ENCODE results near the gene SLC2A1. TPM values are rescaled to one million over a fixed set of nuclear protein-coding genes. Genes with fewer than 3 reads are reported as not detected.

Gene SLC2A1
- total and polyA plus RNA-seq, 7 donors = 1.1 to 3.8 (median 2.1) TPM

DNA sequence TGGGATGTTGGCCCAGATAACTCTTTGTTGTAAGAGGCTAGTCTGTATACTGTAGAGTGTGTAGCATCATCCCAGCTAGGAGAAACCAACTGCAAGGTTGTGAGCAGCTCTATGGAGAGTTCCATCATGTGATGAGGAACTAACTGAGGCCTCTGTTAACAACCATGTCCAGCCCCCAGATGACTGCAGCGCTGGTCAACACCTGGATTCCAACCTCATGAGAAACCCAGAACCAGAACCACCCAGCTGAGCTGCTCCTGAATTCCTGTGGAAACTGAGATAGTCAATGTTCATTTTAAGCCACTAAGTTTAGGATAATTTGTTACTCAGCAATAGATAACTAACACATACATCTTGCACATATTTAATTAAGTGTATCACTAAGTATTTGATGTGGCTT, 41.6 kb upstream of the SLC2A1 start:
- WGBS, 3 donors = 80 to 90% (median 90%) methylated on average over 1 of the region's 1 CpG
- Histone ChIP-seq H3K9me3 (no peaks in the 10 kb centered on the region), H3K27ac (no peak overlapping the region), H3K4me1 (no peaks in the 10 kb centered on the region), H3K36me3 (ENCODE audit: insufficient read depth in 1 of 2, low read depth in 1 of 2) (no peaks in the 10 kb centered on the region), H3K4me3 (no peak overlapping the region), H3K27me3 (ENCODE audit: insufficient read depth in 3 of 3, low read length in 2 of 3) (peaks cover 0 to 8% (median 0%) of the 10 kb centered on the region in 3 donors)
- intact Hi-C loops (cut with DNase I) = no loop called here
- TF ChIP-seq, protein P1, sequence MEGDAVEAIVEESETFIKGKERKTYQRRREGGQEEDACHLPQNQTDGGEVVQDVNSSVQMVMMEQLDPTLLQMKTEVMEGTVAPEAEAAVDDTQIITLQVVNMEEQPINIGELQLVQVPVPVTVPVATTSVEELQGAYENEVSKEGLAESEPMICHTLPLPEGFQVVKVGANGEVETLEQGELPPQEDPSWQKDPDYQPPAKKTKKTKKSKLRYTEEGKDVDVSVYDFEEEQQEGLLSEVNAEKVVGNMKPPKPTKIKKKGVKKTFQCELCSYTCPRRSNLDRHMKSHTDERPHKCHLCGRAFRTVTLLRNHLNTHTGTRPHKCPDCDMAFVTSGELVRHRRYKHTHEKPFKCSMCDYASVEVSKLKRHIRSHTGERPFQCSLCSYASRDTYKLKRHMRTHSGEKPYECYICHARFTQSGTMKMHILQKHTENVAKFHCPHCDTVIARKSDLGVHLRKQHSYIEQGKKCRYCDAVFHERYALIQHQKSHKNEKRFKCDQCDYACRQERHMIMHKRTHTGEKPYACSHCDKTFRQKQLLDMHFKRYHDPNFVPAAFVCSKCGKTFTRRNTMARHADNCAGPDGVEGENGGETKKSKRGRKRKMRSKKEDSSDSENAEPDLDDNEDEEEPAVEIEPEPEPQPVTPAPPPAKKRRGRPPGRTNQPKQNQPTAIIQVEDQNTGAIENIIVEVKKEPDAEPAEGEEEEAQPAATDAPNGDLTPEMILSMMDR (IDR thresholded peaks at IDR 0.05) = no peak
- ATAC-seq (no peak), DNase-seq (no peak)

DNA sequence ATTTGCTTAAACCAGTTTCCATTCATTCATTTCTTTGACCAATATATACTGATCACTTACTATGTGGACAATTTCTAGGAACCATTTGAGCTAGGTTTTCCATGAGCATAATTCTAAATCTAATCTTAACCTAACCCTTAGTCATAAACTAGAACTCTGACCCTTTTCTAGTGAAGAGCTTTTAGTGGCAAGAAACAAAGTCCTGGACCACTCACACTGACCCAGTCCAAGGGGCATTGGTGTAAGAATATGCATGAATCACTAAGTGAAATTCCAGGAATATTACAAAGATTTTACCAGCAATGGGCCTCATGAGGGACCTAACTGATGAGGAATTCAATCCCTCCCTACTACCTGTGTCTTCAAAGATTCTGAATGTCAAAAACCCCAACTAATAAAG, 40.6 kb upstream of the SLC2A1 start:
- TF ChIP-seq, protein P1 (IDR thresholded peaks at IDR 0.05) = no peak
- H3K4me3 ChIP-seq = no peak overlapping the region
- no peak for ATAC-seq
- no peaks in the 10 kb centered on the region for H3K36me3 ChIP-seq (ENCODE audit: insufficient read depth in 1 of 2, low read depth in 1 of 2)
- peaks cover 0 to 5% (median 0%) of the 10 kb centered on the region in 3 donors for H3K27me3 ChIP-seq (ENCODE audit: insufficient read depth in 3 of 3, low read length in 2 of 3)
- H3K4me1 ChIP-seq = no peaks in the 10 kb centered on the region
- H3K9me3 ChIP-seq = no peaks in the 10 kb centered on the region
- no peak for DNase-seq
- H3K27ac ChIP-seq = no peak overlapping the region
- intact Hi-C loops (cut with DNase I) = no loop called here

DNA sequence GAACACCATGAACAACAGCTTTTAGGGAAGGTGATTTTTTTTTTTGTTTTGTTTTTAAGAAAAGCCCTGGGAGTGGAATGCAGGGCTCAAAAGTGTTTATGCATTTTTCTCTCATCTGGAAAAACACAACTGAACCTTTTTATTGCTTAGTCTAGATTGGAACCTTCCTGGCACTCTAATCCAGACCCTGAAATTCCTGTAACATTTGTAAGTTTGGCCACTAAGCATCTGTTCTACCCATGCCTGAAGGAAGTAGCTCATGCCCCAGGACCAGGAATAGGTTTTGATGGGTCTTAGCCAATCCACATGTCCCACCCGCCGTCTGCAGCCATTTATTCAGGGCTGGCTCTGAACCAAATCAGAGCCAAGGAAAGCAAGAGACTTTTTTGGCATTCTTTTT, 39.7 kb upstream of the SLC2A1 start:
- Histone ChIP-seq H3K9me3 (no peaks in the 10 kb centered on the region), H3K4me1 (peaks cover 5% of the 10 kb centered on the region), H3K27ac (no peak overlapping the region), H3K36me3 (ENCODE audit: insufficient read depth in 1 of 2, low read depth in 1 of 2) (no peaks in the 10 kb centered on the region), H3K27me3 (ENCODE audit: insufficient read depth in 3 of 3, low read length in 2 of 3) (peaks cover 0 to 5% (median 0%) of the 10 kb centered on the region in 3 donors), H3K4me3 (no peak overlapping the region)
- ATAC-seq (no peak), DNase-seq (no peak)
- WGBS, 3 donors = 13 to 42% (median 30%) methylated on average over 2 of the region's 2 CpGs
- TF ChIP-seq, protein P1 (IDR thresholded peaks at IDR 0.05) = no peak
- intact Hi-C loops (cut with DNase I) = no loop called here

DNA sequence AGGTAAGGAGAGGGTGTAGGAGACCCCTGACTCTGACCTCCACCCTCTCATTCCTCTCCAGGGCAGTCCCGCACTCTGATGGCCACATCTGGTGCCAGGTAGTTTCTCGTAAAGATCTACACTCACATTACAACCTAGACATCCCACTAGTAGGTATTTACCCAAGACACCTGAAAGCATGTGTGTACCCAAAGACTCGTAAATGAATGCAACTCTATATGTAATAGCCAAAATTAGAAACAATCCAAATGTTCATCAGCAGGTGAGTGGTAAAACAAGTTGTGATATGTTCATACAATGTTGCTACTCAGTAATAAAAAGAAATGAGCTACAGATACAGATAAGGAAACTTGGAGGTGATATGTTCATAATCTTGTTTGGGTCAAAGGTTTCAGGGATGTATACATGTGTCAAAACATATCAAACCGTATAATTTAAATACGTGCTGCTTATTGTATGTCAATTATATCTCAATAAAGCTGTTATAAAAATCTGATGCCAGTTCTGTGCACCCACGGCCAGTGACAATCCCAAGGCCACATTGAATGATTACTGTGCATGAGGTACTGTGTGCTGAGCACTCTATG, 37.8 kb upstream of the SLC2A1 start:
- TF ChIP-seq, protein P1 (IDR thresholded peaks at IDR 0.05) = no peak
- H3K27ac ChIP-seq = no peak overlapping the region
- WGBS, 3 donors = 82 to 93% (median 83%) methylated on average over 6 of the region's 6 CpGs
- H3K4me1 ChIP-seq = peaks cover 7% of the 10 kb centered on the region
- ATAC-seq (no peak), DNase-seq (no peak)
- no peaks in the 10 kb centered on the region for H3K9me3 ChIP-seq
- H3K27me3 ChIP-seq (ENCODE audit: insufficient read depth in 3 of 3, low read length in 2 of 3) = peaks cover 0 to 5% (median 0%) of the 10 kb centered on the region in 3 donors
- no peaks in the 10 kb centered on the region for H3K36me3 ChIP-seq (ENCODE audit: insufficient read depth in 1 of 2, low read depth in 1 of 2)
- intact Hi-C loops (cut with DNase I) = no loop called here
- H3K4me3 ChIP-seq = no peak overlapping the region
